ENCODE measurements around the gene TMEM253. TPM values are rescaled to one million over a fixed set of nuclear protein-coding genes. Genes with fewer than 3 reads are reported as not detected.

The TMEM253 gene
- total and polyA plus RNA-seq, 10 donors, result 0.11 to 1.5 (median 0.29) TPM; not detected in 5

- Histone ChIP-seq H3K9me3 (no peaks in the 10 kb centered on the region), H3K27ac (no peak overlapping the region), H3K4me3 (no peak overlapping the region), H3K4me1 (peaks cover 8 to 71% (median 36%) of the 10 kb centered on the region in 6 donors), H3K27me3 (replicated peaks in 1 of 7) (peaks cover 0 to 17% (median 0%) of the 10 kb centered on the region in 7 donors), H3K36me3 (peaks cover 0 to 39% (median 5%) of the 10 kb centered on the region in 6 donors)
- intact Hi-C loops (cut with DNase I; ENCODE audit: low total_unique reads), result loop anchor here (5.0 kb wide), 1 partner anchor 77 kb away; no protein-coding TSS in a partner anchor
- WGBS, 5 donors, result 73 to 83% (median 81%) methylated on average over 7 of the region's 7 CpGs
- DNase-seq, result no peak
- TF ChIP-seq POLR2A (IDR thresholded peaks at IDR 0.05) (no peak), POLR2AphosphoS5 (IDR thresholded peaks at IDR 0.05) (peak in 1 of 3 donors; percentile 9)
Observed at GRCh38 chr14:21093769-21094681, 6.8 kb upstream of the TMEM253 start.

- Histone ChIP-seq H3K36me3 (peaks cover 0 to 23% (median 4%) of the 10 kb centered on the region in 6 donors), H3K27ac (peak overlapping the region in 6 of 8 donors; percentile 29 to 86 (median 54)), H3K4me1 (peaks cover 14 to 68% (median 38%) of the 10 kb centered on the region in 6 donors), H3K27me3 (replicated peaks in 1 of 7) (peaks cover 0 to 21% (median 0%) of the 10 kb centered on the region in 7 donors), H3K4me3 (no peak overlapping the region), H3K9me3 (no peaks in the 10 kb centered on the region)
- 60 to 75% (median 65%) methylated on average over 6 of the region's 6 CpGs for whole genome bisulfite sequencing, 5 donors
- no peak for TF ChIP-seq POLR2A (IDR thresholded peaks at IDR 0.05)
- no peak for TF ChIP-seq POLR2AphosphoS5 (IDR thresholded peaks at IDR 0.05)
- TF ChIP-seq, protein P1, sequence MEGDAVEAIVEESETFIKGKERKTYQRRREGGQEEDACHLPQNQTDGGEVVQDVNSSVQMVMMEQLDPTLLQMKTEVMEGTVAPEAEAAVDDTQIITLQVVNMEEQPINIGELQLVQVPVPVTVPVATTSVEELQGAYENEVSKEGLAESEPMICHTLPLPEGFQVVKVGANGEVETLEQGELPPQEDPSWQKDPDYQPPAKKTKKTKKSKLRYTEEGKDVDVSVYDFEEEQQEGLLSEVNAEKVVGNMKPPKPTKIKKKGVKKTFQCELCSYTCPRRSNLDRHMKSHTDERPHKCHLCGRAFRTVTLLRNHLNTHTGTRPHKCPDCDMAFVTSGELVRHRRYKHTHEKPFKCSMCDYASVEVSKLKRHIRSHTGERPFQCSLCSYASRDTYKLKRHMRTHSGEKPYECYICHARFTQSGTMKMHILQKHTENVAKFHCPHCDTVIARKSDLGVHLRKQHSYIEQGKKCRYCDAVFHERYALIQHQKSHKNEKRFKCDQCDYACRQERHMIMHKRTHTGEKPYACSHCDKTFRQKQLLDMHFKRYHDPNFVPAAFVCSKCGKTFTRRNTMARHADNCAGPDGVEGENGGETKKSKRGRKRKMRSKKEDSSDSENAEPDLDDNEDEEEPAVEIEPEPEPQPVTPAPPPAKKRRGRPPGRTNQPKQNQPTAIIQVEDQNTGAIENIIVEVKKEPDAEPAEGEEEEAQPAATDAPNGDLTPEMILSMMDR (IDR thresholded peaks at IDR 0.05 in 8 of 11, conservative IDR thresholded peaks at IDR 0.05 in 3 of 11), result no peak
- no peak for DNase-seq
- intact Hi-C loops (cut with DNase I; ENCODE audit: low total_unique reads), result no loop called here
Observed at GRCh38 chr14:21095430-21096205, 5.2 kb upstream of the TMEM253 start.

GRCh38 chr14:21096438-21096837 is 4.4 kb upstream of the TMEM253 start:
- peaks cover 0 to 15% (median 0%) of the 10 kb centered on the region in 6 donors for H3K36me3 ChIP-seq
- no peak for DNase-seq
- no peak overlapping the region for H3K4me3 ChIP-seq
- no peaks in the 10 kb centered on the region for H3K9me3 ChIP-seq
- WGBS, 5 donors, result 75 to 89% (median 85%) methylated on average over 3 of the region's 3 CpGs
- peaks cover 14 to 60% (median 36%) of the 10 kb centered on the region in 6 donors for H3K4me1 ChIP-seq
- H3K27me3 ChIP-seq (replicated peaks in 1 of 7), result peaks cover 0 to 21% (median 0%) of the 10 kb centered on the region in 7 donors
- H3K27ac ChIP-seq, result peak overlapping the region in 5 of 8 donors; percentile 29 to 86 (median 68)
- no peak for TF ChIP-seq POLR2AphosphoS5 (IDR thresholded peaks at IDR 0.05)
- intact Hi-C loops (cut with DNase I; ENCODE audit: low total_unique reads), result no loop called here

DNA sequence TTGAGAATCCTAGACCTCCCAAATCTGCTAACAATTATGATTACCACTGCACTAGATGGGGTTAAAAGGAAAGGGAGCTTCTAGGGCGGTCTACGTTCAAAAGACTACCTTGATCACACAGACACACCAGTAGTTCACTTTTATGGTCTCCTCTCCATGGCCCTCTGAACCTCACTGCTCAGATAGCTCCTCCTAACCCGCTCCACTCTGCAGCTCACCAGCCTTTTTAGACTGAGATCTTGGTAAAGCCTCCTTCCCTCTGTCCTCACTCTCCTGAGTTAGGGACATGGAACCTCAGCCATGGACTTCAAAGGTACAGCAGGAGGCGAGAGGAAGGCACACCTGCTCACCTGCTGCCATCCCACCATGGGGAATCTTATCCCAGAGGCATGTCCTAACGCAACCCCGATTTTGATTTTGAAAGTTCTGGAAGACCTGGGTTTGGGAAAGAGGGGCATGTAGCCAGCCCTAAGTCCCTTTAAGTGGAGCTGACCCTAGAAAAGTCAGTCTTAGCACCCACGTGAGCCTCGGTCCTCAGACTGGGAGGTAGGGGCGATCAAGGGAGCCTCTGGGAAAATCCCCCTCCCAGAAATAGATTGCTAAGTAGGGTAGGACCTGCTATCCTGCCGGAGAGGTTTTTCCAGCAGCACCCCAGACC is 3.8 kb upstream of the TMEM253 start:
- Histone ChIP-seq H3K9me3 (no peaks in the 10 kb centered on the region), H3K4me1 (peaks cover 14 to 55% (median 31%) of the 10 kb centered on the region in 6 donors), H3K27me3 (replicated peaks in 1 of 7) (peaks cover 0 to 21% (median 0%) of the 10 kb centered on the region in 7 donors), H3K36me3 (peaks cover 0 to 9% (median 0%) of the 10 kb centered on the region in 6 donors), H3K27ac (peak overlapping the region in 7 of 8 donors; percentile 51 to 86 (median 75)), H3K4me3 (peak overlapping the region in 2 of 8 donors; percentile 51 to 76)
- 73 to 77% (median 74%) methylated on average over 9 to 10 of the region's 10 CpGs for WGBS, 5 donors
- intact Hi-C loops (cut with DNase I; ENCODE audit: low total_unique reads), result no loop called here
- TF ChIP-seq, protein P1 (IDR thresholded peaks at IDR 0.05 in 8 of 11, conservative IDR thresholded peaks at IDR 0.05 in 3 of 11), result no peak
- no peak for TF ChIP-seq POLR2A (IDR thresholded peaks at IDR 0.05)
- no peak for TF ChIP-seq POLR2AphosphoS5 (IDR thresholded peaks at IDR 0.05)
- DNase-seq, result no peak

Measured in spleen (tissue), 11 donors.